GM20000 (cell line): ENCODE measurements around the gene TSPEAR.

Experiments
- DNase-seq: peaks from one replicate; pipeline ENCODE4 v3.0.0; 2012; ENCODE audit warnings: low spot score
- TF ChIP-seq, protein P1 (sequence below): IDR thresholded peaks from 2 replicates; pipeline ENCODE4 v1.5.1; 2012; ENCODE audit warnings: mild to moderate bottlenecking, control low read depth; ENCODE audit errors: extremely low read depth, missing control alignments

Gene TSPEAR

GRCh38 chr21:44756423-44757185 is 45.2 kb upstream of the TSPEAR start:
- TF ChIP-seq, protein P1, sequence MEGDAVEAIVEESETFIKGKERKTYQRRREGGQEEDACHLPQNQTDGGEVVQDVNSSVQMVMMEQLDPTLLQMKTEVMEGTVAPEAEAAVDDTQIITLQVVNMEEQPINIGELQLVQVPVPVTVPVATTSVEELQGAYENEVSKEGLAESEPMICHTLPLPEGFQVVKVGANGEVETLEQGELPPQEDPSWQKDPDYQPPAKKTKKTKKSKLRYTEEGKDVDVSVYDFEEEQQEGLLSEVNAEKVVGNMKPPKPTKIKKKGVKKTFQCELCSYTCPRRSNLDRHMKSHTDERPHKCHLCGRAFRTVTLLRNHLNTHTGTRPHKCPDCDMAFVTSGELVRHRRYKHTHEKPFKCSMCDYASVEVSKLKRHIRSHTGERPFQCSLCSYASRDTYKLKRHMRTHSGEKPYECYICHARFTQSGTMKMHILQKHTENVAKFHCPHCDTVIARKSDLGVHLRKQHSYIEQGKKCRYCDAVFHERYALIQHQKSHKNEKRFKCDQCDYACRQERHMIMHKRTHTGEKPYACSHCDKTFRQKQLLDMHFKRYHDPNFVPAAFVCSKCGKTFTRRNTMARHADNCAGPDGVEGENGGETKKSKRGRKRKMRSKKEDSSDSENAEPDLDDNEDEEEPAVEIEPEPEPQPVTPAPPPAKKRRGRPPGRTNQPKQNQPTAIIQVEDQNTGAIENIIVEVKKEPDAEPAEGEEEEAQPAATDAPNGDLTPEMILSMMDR = no peak

GRCh38 chr21:44755227-44755626 is 43.9 kb upstream of the TSPEAR start:
- TF ChIP-seq, protein P1 = peak; percentile 13
- DNase-seq = no peak

More at GRCh38 chr21:44756423-44757185, 45.2 kb upstream of the TSPEAR start:
- no peak for DNase-seq

- TF ChIP-seq, protein P1 = no peak
- no peak for DNase-seq
Observed at GRCh38 chr21:44753357-44753756, 42.0 kb upstream of the TSPEAR start.

- TF ChIP-seq, protein P1 = no peak
- DNase-seq = no peak
Observed at GRCh38 chr21:44752671-44753235, 41.4 kb upstream of the TSPEAR start.

GRCh38 chr21:44751799-44752636 is 40.6 kb upstream of the TSPEAR start:
- TF ChIP-seq, protein P1 = no peak
- DNase-seq = no peak

- TF ChIP-seq, protein P1 = no peak
- DNase-seq = no peak
Observed at GRCh38 chr21:44751186-44751798, 39.9 kb upstream of the TSPEAR start.

DNA sequence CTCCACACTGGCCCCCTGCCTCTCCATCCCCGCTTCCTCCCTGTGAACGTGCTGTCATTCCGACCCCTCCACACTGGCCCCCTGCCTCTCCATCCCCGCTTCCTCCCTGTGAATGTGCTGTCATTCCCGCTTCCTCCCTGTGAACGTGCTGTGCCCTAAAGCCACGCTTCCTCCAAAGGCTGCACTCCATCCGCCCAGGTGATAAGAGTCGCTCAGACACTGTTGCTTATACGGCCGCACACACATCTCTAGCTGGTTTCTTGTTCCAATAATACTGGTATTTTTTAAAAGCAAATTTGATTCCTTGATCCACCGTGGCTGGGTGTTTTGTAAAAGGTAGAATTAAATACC is 39.3 kb upstream of the TSPEAR start:
- TF ChIP-seq, protein P1 = no peak
- no peak for DNase-seq
